Rectal smooth muscle tissue (tissue), 1 donor: ENCODE measurements around the gene TFF3.

Experiments
- H3K27ac ChIP-seq: one replicate; pipeline ENCODE4 v1.7.0; 2013; ENCODE audit warnings: low read depth, low read length, inconsistent platforms
- H3K27me3 ChIP-seq: one replicate; pipeline ENCODE4 v1.7.0; 2013; ENCODE audit warnings: low read length; ENCODE audit not compliant: control insufficient read depth, insufficient read depth
- H3K36me3 ChIP-seq: one replicate; pipeline ENCODE4 v1.7.0; 2013; ENCODE audit warnings: low read length; ENCODE audit not compliant: control insufficient read depth, insufficient read depth
- H3K4me1 ChIP-seq: one replicate; pipeline ENCODE4 v1.7.0; 2013; ENCODE audit warnings: low read length; ENCODE audit not compliant: control insufficient read depth, insufficient read depth
- H3K4me3 ChIP-seq: one replicate; pipeline ENCODE4 v1.7.0; 2013; ENCODE audit warnings: low read length
- H3K9ac ChIP-seq: one replicate; pipeline ENCODE4 v1.7.0; 2013; ENCODE audit warnings: low read length

Gene TFF3

GRCh38 chr21:42272984-42273600, 42.1 kb downstream of the TFF3 start:
- H3K27ac ChIP-seq: no peak overlapping the region
- H3K9ac ChIP-seq: no peak overlapping the region
- no peak overlapping the region for H3K4me3 ChIP-seq
- peaks cover 15% of the 10 kb centered on the region for H3K36me3 ChIP-seq
- H3K4me1 ChIP-seq: no peaks in the 10 kb centered on the region
- no peaks in the 10 kb centered on the region for H3K27me3 ChIP-seq

GRCh38 chr21:42272109-42272962, 42.9 kb downstream of the TFF3 start:
- Histone ChIP-seq H3K36me3 (peaks cover 15% of the 10 kb centered on the region), H3K27ac (no peak overlapping the region), H3K9ac (no peak overlapping the region), H3K27me3 (no peaks in the 10 kb centered on the region), H3K4me3 (no peak overlapping the region), H3K4me1 (no peaks in the 10 kb centered on the region)

- Histone ChIP-seq H3K27me3 (no peaks in the 10 kb centered on the region), H3K27ac (no peak overlapping the region), H3K36me3 (peaks cover 9% of the 10 kb centered on the region), H3K9ac (no peak overlapping the region), H3K4me3 (no peak overlapping the region), H3K4me1 (no peaks in the 10 kb centered on the region)
Observed at GRCh38 chr21:42271065-42271464, 44.1 kb downstream of the TFF3 start.

GRCh38 chr21:42269386-42269785, 45.8 kb downstream of the TFF3 start:
- Histone ChIP-seq H3K4me1 (no peaks in the 10 kb centered on the region), H3K9ac (no peak overlapping the region), H3K4me3 (no peak overlapping the region), H3K27ac (no peak overlapping the region), H3K27me3 (no peaks in the 10 kb centered on the region), H3K36me3 (peaks cover 8% of the 10 kb centered on the region)

- H3K27ac ChIP-seq: no peak overlapping the region
- H3K27me3 ChIP-seq: no peaks in the 10 kb centered on the region
- peaks cover 9% of the 10 kb centered on the region for H3K4me1 ChIP-seq
- H3K36me3 ChIP-seq: peaks cover 4% of the 10 kb centered on the region
- no peak overlapping the region for H3K4me3 ChIP-seq
- H3K9ac ChIP-seq: no peak overlapping the region
Observed at GRCh38 chr21:42266971-42267556, 48.1 kb downstream of the TFF3 start.

- Histone ChIP-seq H3K4me1 (peaks cover 15% of the 10 kb centered on the region), H3K4me3 (no peak overlapping the region), H3K27me3 (no peaks in the 10 kb centered on the region), H3K36me3 (no peaks in the 10 kb centered on the region), H3K27ac (no peak overlapping the region), H3K9ac (no peak overlapping the region)
Observed at GRCh38 chr21:42265231-42265812, 49.9 kb downstream of the TFF3 start.

- Histone ChIP-seq H3K9ac (no peak overlapping the region), H3K4me1 (peaks cover 15% of the 10 kb centered on the region), H3K27me3 (no peaks in the 10 kb centered on the region), H3K36me3 (no peaks in the 10 kb centered on the region), H3K4me3 (no peak overlapping the region), H3K27ac (no peak overlapping the region)
Observed at GRCh38 chr21:42264245-42265195, 50.7 kb downstream of the TFF3 start.

- H3K36me3 ChIP-seq: no peaks in the 10 kb centered on the region
- no peak overlapping the region for H3K27ac ChIP-seq
- peaks cover 15% of the 10 kb centered on the region for H3K4me1 ChIP-seq
Observed at GRCh38 chr21:42263591-42264131, 51.5 kb downstream of the TFF3 start.

DNA sequence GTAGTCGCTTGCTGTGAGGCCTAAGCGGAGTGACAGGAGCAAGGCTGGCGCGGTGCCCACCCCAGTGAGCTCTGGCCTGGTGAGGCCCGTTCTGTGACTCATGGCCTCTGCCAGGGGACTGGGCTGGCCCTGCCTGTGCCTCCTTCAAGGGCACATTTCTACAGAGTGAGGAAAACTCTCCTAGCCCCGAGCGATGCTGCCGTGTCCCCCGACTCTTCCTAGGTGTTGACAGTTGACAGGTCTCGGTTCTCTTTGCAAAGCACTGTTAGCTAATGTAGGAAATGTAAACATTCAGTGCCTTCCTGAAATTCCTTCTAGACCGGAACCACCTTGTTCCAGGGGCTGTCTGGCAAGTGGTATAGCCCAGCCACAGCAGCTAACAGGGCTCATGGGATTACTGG, 52.4 kb downstream of the TFF3 start:
- Histone ChIP-seq H3K36me3 (no peaks in the 10 kb centered on the region), H3K4me3 (no peak overlapping the region), H3K27me3 (no peaks in the 10 kb centered on the region), H3K9ac (no peak overlapping the region), H3K27ac (no peak overlapping the region), H3K4me1 (peaks cover 15% of the 10 kb centered on the region)

More at GRCh38 chr21:42263591-42264131, 51.5 kb downstream of the TFF3 start:
- no peak overlapping the region for H3K4me3 ChIP-seq
- H3K27me3 ChIP-seq: no peaks in the 10 kb centered on the region
- no peak overlapping the region for H3K9ac ChIP-seq

- Histone ChIP-seq H3K4me1 (peaks cover 15% of the 10 kb centered on the region), H3K27ac (no peak overlapping the region), H3K27me3 (no peaks in the 10 kb centered on the region), H3K4me3 (no peak overlapping the region), H3K36me3 (no peaks in the 10 kb centered on the region), H3K9ac (no peak overlapping the region)
Observed at GRCh38 chr21:42261829-42262200, 53.4 kb downstream of the TFF3 start.
